Liver (tissue), 9 donors: ENCODE data around the gene IFT80. TPM values are rescaled to one million over a fixed set of nuclear protein-coding genes. Genes with fewer than 3 reads are reported as not detected.

Source experiments
- DNase-seq: peaks from one replicate; pipeline ENCODE4 v3.0.0-alpha.2; 2017; ENCODE audit warnings: low spot score
- H3K27ac ChIP-seq, 2 donors: one replicate each; pipeline ENCODE4 v1.7.0; 2013; ENCODE audit warnings: inconsistent platforms in 2 of 2, low read length in 2 of 2, control low read depth in 1 of 2, low read depth in 1 of 2, mild to moderate bottlenecking in 1 of 2
- H3K27me3 ChIP-seq, 4 donors: one replicate each; pipeline versions ENCODE4 v1.6.1 to v1.7.0; 2013; ENCODE audit warnings: low read length in 3 of 4, inconsistent platforms in 1 of 4, mild to moderate bottlenecking in 1 of 4, moderate library complexity in 1 of 4; ENCODE audit not compliant: control insufficient read depth in 4 of 4, insufficient read depth in 4 of 4
- H3K36me3 ChIP-seq, 4 donors: one replicate each; pipeline versions ENCODE4 v1.6.1 to v1.7.0; 2013; ENCODE audit warnings: low read length in 3 of 4, mild to moderate bottlenecking in 3 of 4, low read depth in 1 of 4, moderate library complexity in 1 of 4; ENCODE audit not compliant: control insufficient read depth in 4 of 4, insufficient read depth in 3 of 4
- H3K4me1 ChIP-seq, 4 donors: one replicate each; pipeline versions ENCODE4 v1.6.1 to v1.7.0; 2013; ENCODE audit warnings: low read length in 3 of 4, mild to moderate bottlenecking in 3 of 4, moderate library complexity in 1 of 4; ENCODE audit not compliant: control insufficient read depth in 4 of 4, insufficient read depth in 4 of 4
- H3K4me3 ChIP-seq, 3 donors: one replicate each; pipeline versions ENCODE4 v1.6.1 to v1.7.0; 2013; ENCODE audit warnings: low read length in 3 of 3, control low read depth in 1 of 3, low read depth in 1 of 3, mild to moderate bottlenecking in 1 of 3
- H3K9ac ChIP-seq, 2 donors: one replicate each; pipeline ENCODE4 v1.7.0; 2013; ENCODE audit warnings: low read length in 2 of 2, mild to moderate bottlenecking in 2 of 2, moderate library complexity in 2 of 2, control low read depth in 1 of 2, low read depth in 1 of 2
- H3K9me3 ChIP-seq, 4 donors: one replicate each; pipeline versions ENCODE4 v1.6.1 to v1.7.0; 2013; ENCODE audit warnings: low read length in 3 of 4; ENCODE audit not compliant: control insufficient read depth in 4 of 4
- ATF3 ChIP-seq: IDR thresholded peaks from 2 replicates; pipeline ENCODE4 v1.6.1; 2016; ENCODE audit warnings: antibody characterized with exemption
- CTCF ChIP-seq: fragments of 150-350 bp; IDR thresholded peaks from 2 replicates; pipeline ENCODE4 v1.5.1; 2017; ENCODE audit warnings: improper control_type of control experiment, low read depth, low read length; ENCODE audit not compliant: missing input control
- EGR1 ChIP-seq, 2 donors: IDR thresholded peaks; 2 replicates each; pipeline ENCODE4 v1.6.1; 2016 to 2018; ENCODE audit warnings: antibody characterized with exemption in 2 of 2, low read depth in 2 of 2
- FOXA1 ChIP-seq: IDR thresholded peaks from 2 replicates; pipeline ENCODE4 v1.6.1; 2016; ENCODE audit warnings: antibody characterized with exemption
- GABPA ChIP-seq, 2 donors: IDR thresholded peaks in 1 of 2; conservative IDR thresholded peaks in 1 of 2; 2 replicates each; pipeline ENCODE4 v1.6.1; 2016; ENCODE audit warnings: antibody characterized with exemption in 2 of 2, mild to moderate bottlenecking in 1 of 2, moderate library complexity in 1 of 2
- HNF4A ChIP-seq, 2 donors: conservative IDR thresholded peaks; 2 replicates each; pipeline ENCODE4 v1.6.1; 2016; ENCODE audit warnings: antibody characterized with exemption in 2 of 2, mild to moderate bottlenecking in 2 of 2
- HNF4G ChIP-seq: IDR thresholded peaks from 2 replicates; pipeline ENCODE4 v1.6.1; 2016; ENCODE audit warnings: antibody characterized with exemption
- JUND ChIP-seq, 2 donors: IDR thresholded peaks; 2 replicates each; pipeline ENCODE4 v1.6.1; 2016; ENCODE audit warnings: antibody characterized with exemption in 2 of 2
- MAX ChIP-seq: IDR thresholded peaks from 2 replicates; pipeline ENCODE4 v1.6.1; 2016; ENCODE audit warnings: antibody characterized with exemption
- NR2F2 ChIP-seq: IDR thresholded peaks from 2 replicates; pipeline ENCODE4 v1.6.1; 2016; ENCODE audit warnings: antibody characterized with exemption
- RAD21 ChIP-seq, 2 donors: IDR thresholded peaks; 2 replicates each; pipeline ENCODE4 v1.6.1; 2016; ENCODE audit warnings: antibody characterized with exemption in 2 of 2, mild to moderate bottlenecking in 2 of 2
- REST ChIP-seq: IDR thresholded peaks from 2 replicates; pipeline ENCODE4 v1.6.1; 2016; ENCODE audit warnings: antibody characterized with exemption, mild to moderate bottlenecking
- RXRA ChIP-seq, 2 donors: IDR thresholded peaks; 2 replicates each; pipeline ENCODE4 v1.6.1; 2017 to 2018; ENCODE audit warnings: antibody characterized with exemption in 2 of 2, mild to moderate bottlenecking in 1 of 2
- TAF1 ChIP-seq: conservative IDR thresholded peaks from 2 replicates; pipeline ENCODE4 v1.6.1; 2016; ENCODE audit warnings: antibody characterized with exemption, mild to moderate bottlenecking
- YY1 ChIP-seq: IDR thresholded peaks from 2 replicates; pipeline ENCODE4 v1.6.1; 2016; ENCODE audit warnings: antibody characterized with exemption, mild to moderate bottlenecking
- ZBTB33 ChIP-seq: IDR thresholded peaks from 2 replicates; pipeline ENCODE4 v1.6.1; 2016; ENCODE audit warnings: antibody characterized with exemption
- WGBS: extraction: QIAGEN DNeasy Blood & Tissue Kit; methylation state at CpG from one replicate; pipeline ENCODE4 v1.1.7; 2013; 5-methylcytosine and 5-hydroxymethylcytosine counted together
- polyA plus RNA-seq, 2 donors: library from polyadenylated mRNA; stranded (reverse) in 1 of 2; unstranded in 1 of 2; fragments of 200-250 nt in 1 of 2; fragments of >200 nt in 1 of 2; fragmentation: Nextera tagmentation in 1 of 2; extraction: Ambion mirVana in 1 of 2; gene quantifications; one replicate each; pipeline versions ENCODE4 v1.2.1 to v1.2.3, GENCODE V29; 2013 to 2015
- total RNA-seq, 2 donors: library from RNA; depleted of rRNA; stranded (reverse); fragments of >200 nt; gene quantifications; one replicate each; pipeline ENCODE4 v1.2.3, GENCODE V29; 2014
- donor health status: healthy.
- donor health status: healthy.
- donor health status: healthy.
- donor health status: healthy.
- donor health status: healthy.

IFT80 gene
- total and polyA plus RNA-seq, 4 donors = 3.5 to 15.7 (median 8.3) TPM

- Histone ChIP-seq H3K36me3 (no peaks in the 10 kb centered on the region), H3K9ac (no peak overlapping the region), H3K27me3 (no peaks in the 10 kb centered on the region), H3K27ac (no peak overlapping the region), H3K4me1 (peaks cover 6 to 21% (median 7%) of the 10 kb centered on the region in 4 donors), H3K4me3 (no peak overlapping the region), H3K9me3 (no peaks in the 10 kb centered on the region)
- TF ChIP-seq HNF4G (no peak), ATF3 (no peak), TAF1 (no peak), EGR1 (IDR thresholded peaks at IDR 0.05; ENCODE audit: low read depth in 2 of 2) (no peak), YY1 (no peak), MAX (no peak), FOXA1 (no peak), NR2F2 (no peak), CTCF (no peak), GABPA (IDR thresholded peaks at IDR 0.05 in 1 of 2, conservative IDR thresholded peaks at IDR 0.05 in 1 of 2) (no peak), REST (no peak), RAD21 (IDR thresholded peaks at IDR 0.05) (no peak), RXRA (IDR thresholded peaks at IDR 0.05) (no peak), HNF4A (conservative IDR thresholded peaks at IDR 0.05) (no peak), ZBTB33 (no peak), JUND (IDR thresholded peaks at IDR 0.05) (no peak)
- DNase-seq = no peak
- 61% methylated on average over 7 of the region's 7 CpGs for WGBS
Observed at GRCh38 chr3:160403796-160404470, 4.9 kb upstream of the IFT80 start.
